Left colon (tissue), 2 donors: ENCODE data around the gene KRTAP20-3. TPM values are rescaled to one million over a fixed set of nuclear protein-coding genes. Genes with fewer than 3 reads are reported as not detected.

Experiments used
- ATAC-seq: fragments of 200-7000 bp; cut with Tn5 transposase; one replicate; pipeline ENCODE4 v1.9.1; 2020; ENCODE audit warnings: mild to moderate bottlenecking, moderate library complexity
- DNase-seq, 2 donors: peaks; one replicate each; pipeline ENCODE4 v3.0.0-alpha.2; 2020
- intact Hi-C, 2 donors: fragments of 100-400 bp; cut with DNase I in 1 of 2; cut with micrococcal nuclease in 1 of 2; formaldehyde crosslinking; loops; one replicate each; pipeline versions ENCODE4 v1.11.2 to v1.14.0; 2022; cut with DNase I, micrococcal nuclease
- long read RNA-seq: library from polyadenylated mRNA; unstranded; transcript quantifications from one replicate; pipeline ENCODE4 v2.0.0, GENCODE V29; 2021
- total RNA-seq, 2 donors: library from RNA; stranded (reverse); fragmentation: NEBNext Ultra II Directional; extraction: Animal tissue kit (Norgen Biotek cat#: 25700); gene quantifications; one replicate each; pipeline ENCODE4 v1.2.1, GENCODE V29; 2021
- donor health status: DM: no; HTN: no; CAD: no.
- donor health status: DM: yes; HTN: yes; CAD: no.

Gene KRTAP20-3
- not detected for total RNA-seq
- long read RNA-seq, result 0 reads

- ATAC-seq (no peak), DNase-seq (no peak)
- intact Hi-C loops, result no loop called here
These were observed at the start of gene KRTAP20-3 for GRCh38 chr21:30642564-30642963. TSS of gene KRTAP20-3 (plus strand) at chr21:30642864.

- ATAC-seq (no peak), DNase-seq (no peak)
- intact Hi-C loops, result no loop called here
These were observed 43.9 kb upstream of the KRTAP20-3 start, which contains the start of gene KRTAP6-2 for GRCh38 chr21:30598802-30599201. TSS of gene KRTAP6-2 (minus strand) at chr21:30598902. CDS start at chr21:30598874, 28 bp downstream.

GRCh38 chr21:30600787-30601186 is 41.9 kb upstream of the KRTAP20-3 start, which contains the start of gene KRTAP22-1:
TSS of gene KRTAP22-1 (plus strand) at chr21:30601087.
- ATAC-seq (no peak), DNase-seq (no peak)
- intact Hi-C loops, result no loop called here

- intact Hi-C loops, result no loop called here
- DNase-seq (no peak), ATAC-seq (no peak)
These were observed 36.7 kb upstream of the KRTAP20-3 start for GRCh38 chr21:30605968-30606367.

GRCh38 chr21:30612132-30612531 is 30.5 kb upstream of the KRTAP20-3 start:
- intact Hi-C loops, result no loop called here
- ATAC-seq, result no peak
- DNase-seq, result no peak

GRCh38 chr21:30613836-30614235 is 28.8 kb upstream of the KRTAP20-3 start, which contains the start of gene KRTAP6-1:
TSS of gene KRTAP6-1 (minus strand) at chr21:30613930. CDS start at chr21:30613904, 26 bp downstream.
- intact Hi-C loops, result no loop called here
- DNase-seq (no peak), ATAC-seq (no peak)

GRCh38 chr21:30615199-30615598 is 27.5 kb upstream of the KRTAP20-3 start:
- no peak for ATAC-seq
- DNase-seq, result no peak
- intact Hi-C loops, result no loop called here

- intact Hi-C loops, result no loop called here
- no peak for DNase-seq
- ATAC-seq, result no peak
These were observed 26.5 kb upstream of the KRTAP20-3 start, which contains the start of gene KRTAP20-1 for GRCh38 chr21:30616125-30616524. TSS of gene KRTAP20-1 (plus strand) at chr21:30616425. CDS start at chr21:30616455, 30 bp downstream.

- intact Hi-C loops, result no loop called here
- ATAC-seq (no peak), DNase-seq (no peak)
These were observed 22.6 kb upstream of the KRTAP20-3 start for GRCh38 chr21:30620080-30620479.

- ATAC-seq (no peak), DNase-seq (no peak)
- intact Hi-C loops, result no loop called here
These were observed 22.1 kb upstream of the KRTAP20-3 start, which contains the start of gene KRTAP20-4 for GRCh38 chr21:30620522-30620921. TSS of gene KRTAP20-4 (plus strand) at chr21:30620627.

GRCh38 chr21:30623362-30623761 is 19.3 kb upstream of the KRTAP20-3 start:
- no peak for ATAC-seq
- intact Hi-C loops, result no loop called here
- no peak for DNase-seq

- ATAC-seq, result no peak
- intact Hi-C loops, result no loop called here
- DNase-seq, result no peak
These were observed 17.1 kb upstream of the KRTAP20-3 start for GRCh38 chr21:30625449-30626165.

- intact Hi-C loops, result no loop called here
- DNase-seq (no peak), ATAC-seq (no peak)
These were observed 14.6 kb upstream of the KRTAP20-3 start for GRCh38 chr21:30628109-30628508.

GRCh38 chr21:30629200-30629599 is 13.5 kb upstream of the KRTAP20-3 start:
- ATAC-seq (no peak), DNase-seq (no peak)
- intact Hi-C loops, result no loop called here

- DNase-seq (no peak), ATAC-seq (no peak)
- intact Hi-C loops, result no loop called here
These were observed 7.8 kb upstream of the KRTAP20-3 start, which contains the start of gene KRTAP20-2 for GRCh38 chr21:30634906-30635305. TSS of gene KRTAP20-2 (plus strand) at chr21:30635206. CDS start at chr21:30635264, 58 bp downstream.

GRCh38 chr21:30638686-30639085 is 4.0 kb upstream of the KRTAP20-3 start:
- DNase-seq (no peak), ATAC-seq (no peak)
- intact Hi-C loops, result no loop called here

GRCh38 chr21:30646904-30647414 is 4.3 kb downstream of the KRTAP20-3 start:
- intact Hi-C loops, result no loop called here
- DNase-seq, result no peak
- no peak for ATAC-seq

GRCh38 chr21:30652891-30653290 is 10.2 kb downstream of the KRTAP20-3 start:
- intact Hi-C loops, result no loop called here
- ATAC-seq (no peak), DNase-seq (no peak)

- DNase-seq (no peak), ATAC-seq (no peak)
- intact Hi-C loops, result no loop called here
These were observed 26.1 kb downstream of the KRTAP20-3 start for GRCh38 chr21:30668776-30669175.

GRCh38 chr21:30672985-30673650 is 30.5 kb downstream of the KRTAP20-3 start:
- no peak for DNase-seq

More at GRCh38 chr21:30672985-30673650, 30.5 kb downstream of the KRTAP20-3 start:
- no peak for ATAC-seq
- intact Hi-C loops, result no loop called here
